Measurements from ENCODE around the gene MORF4L1. TPM values are rescaled to one million over a fixed set of nuclear protein-coding genes. Genes with fewer than 3 reads are reported as not detected.

Gene MORF4L1
- total RNA-seq, 2 experiments from 2014 or later, result 278 to 280 TPM

DNA sequence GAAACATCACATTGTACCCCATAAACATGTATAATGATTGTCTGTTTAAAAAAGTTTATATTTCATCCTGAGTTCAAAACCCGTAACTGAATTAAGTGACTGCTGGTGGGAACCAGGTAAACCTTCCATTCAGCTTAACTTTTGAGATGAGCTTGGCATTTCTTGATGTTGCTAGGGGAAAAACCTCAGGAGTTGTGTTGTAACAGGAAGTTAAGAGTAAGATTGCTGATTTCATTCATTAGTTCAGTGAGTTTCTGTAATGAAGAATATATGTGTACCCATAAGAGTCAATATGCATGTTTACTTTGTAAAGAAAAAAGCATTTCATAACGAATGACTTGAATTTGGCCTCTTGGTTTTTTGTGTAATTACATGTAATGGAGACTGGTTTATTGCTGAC is 39.6 kb downstream of the MORF4L1 start:
- Mint-ChIP-seq H3K27ac (no peak overlapping the region), H3K4me3 (no peak overlapping the region)

DNA sequence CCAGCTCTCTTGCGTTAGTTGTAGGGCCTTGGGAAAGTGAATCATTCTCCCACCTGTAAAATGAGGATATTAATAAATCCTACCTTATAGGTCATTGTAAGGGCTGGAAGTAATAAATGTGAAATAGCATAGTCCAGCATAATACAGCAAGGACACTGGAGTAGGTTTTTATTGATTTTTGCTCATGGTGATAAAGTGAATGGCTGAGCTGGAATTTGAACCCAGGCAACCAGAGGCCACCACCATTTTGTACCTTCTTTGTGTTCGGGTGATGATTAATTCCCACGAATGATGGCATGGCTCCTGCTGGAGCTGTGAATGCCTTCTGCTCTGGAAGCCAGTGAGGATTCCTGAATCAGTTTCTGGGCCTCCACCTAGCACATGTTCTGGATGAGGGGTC is 40.3 kb downstream of the MORF4L1 start:
- Mint-ChIP-seq H3K9me3 (no peaks in the 10 kb centered on the region), H3K36me3 (ENCODE audit: low read depth) (peaks cover 64% of the 10 kb centered on the region), H3K27ac (no peak overlapping the region), H3K4me1 (peaks cover 35% of the 10 kb centered on the region), H3K4me3 (no peak overlapping the region), H3K27me3 (no peaks in the 10 kb centered on the region)
- POLR2A ChIA-PET, result interaction anchor here (0.9 to 1.5 kb wide), 2 partner anchors 10 to 174 kb away, joined by 3 to 4 read pairs; no protein-coding TSS in a partner anchor
- CTCF ChIA-PET, result no interaction called here
- DNase-seq, result no peak

More for the DNA sequence above, 39.6 kb downstream of the MORF4L1 start:
- no peak for DNase-seq
- H3K9me3 Mint-ChIP-seq, result no peaks in the 10 kb centered on the region
- H3K27me3 Mint-ChIP-seq, result no peaks in the 10 kb centered on the region
- H3K4me1 Mint-ChIP-seq, result peaks cover 35% of the 10 kb centered on the region
- POLR2A ChIA-PET, result interaction anchor here (1.5 to 2.2 kb wide), 2 partner anchors 9 to 24 kb away, joined by 4 to 6 read pairs; no protein-coding TSS in a partner anchor
- peaks cover 68% of the 10 kb centered on the region for H3K36me3 Mint-ChIP-seq (ENCODE audit: low read depth)
- CTCF ChIA-PET, result no interaction called here

DNA sequence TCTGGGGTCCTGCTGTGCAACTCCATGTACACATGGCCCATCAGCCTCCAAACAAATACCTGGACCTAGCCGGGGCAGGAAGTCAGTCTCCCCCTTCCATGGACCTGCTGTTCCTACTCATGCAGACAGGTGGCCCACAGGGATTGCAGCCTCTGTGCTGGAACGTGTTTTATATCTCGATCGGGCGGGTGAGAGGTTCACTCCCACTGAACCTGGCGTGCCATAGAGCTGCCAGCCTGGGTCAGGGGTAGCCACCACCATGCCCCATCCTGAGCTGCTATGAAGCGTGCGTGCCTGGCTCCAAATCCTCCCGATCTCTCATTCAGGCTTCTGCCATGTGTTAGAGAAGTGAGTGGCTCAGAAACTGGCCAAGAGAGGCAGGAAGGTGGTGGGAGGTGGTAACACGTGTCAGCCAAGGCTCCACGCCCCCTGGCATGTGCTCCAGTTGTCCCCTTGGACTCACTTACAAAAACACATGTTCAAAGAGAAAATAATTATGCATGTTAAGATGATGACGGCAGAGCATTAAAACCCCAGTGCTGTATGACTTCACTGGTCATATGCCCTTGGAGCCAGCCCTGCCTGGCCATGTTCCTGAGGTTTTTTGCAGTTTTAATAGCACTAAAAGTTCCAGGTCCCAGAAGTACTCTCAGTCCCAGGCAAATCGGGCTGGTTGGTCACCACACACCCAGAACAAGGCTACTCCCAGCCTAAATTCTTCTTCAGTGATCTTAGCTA is 41.5 kb downstream of the MORF4L1 start:
- Mint-ChIP-seq H3K36me3 (ENCODE audit: low read depth) (peaks cover 65% of the 10 kb centered on the region), H3K27me3 (no peaks in the 10 kb centered on the region), H3K4me3 (no peak overlapping the region), H3K9me3 (no peaks in the 10 kb centered on the region), H3K27ac (no peak overlapping the region), H3K4me1 (peaks cover 34% of the 10 kb centered on the region)
- ChIA-PET POLR2A (interaction anchor here (0.6 kb wide), 1 partner anchor 31 kb away, joined by 3 read pairs; the partner anchor contains the start of gene CTSH), CTCF (interaction anchor here (0.7 to 1.6 kb wide), 3 partner anchors 14 to 112 kb away, joined by 3 read pairs; no protein-coding TSS in a partner anchor)
- no peak for DNase-seq

GRCh38 chr15:78915341-78916087 is 42.8 kb downstream of the MORF4L1 start:
- ChIA-PET CTCF (interaction anchor here (0.8 to 1.6 kb wide), 2 partner anchors 8 to 110 kb away, joined by 3 read pairs; no protein-coding TSS in a partner anchor), POLR2A (interaction anchor here (0.6 to 1.4 kb wide), 3 partner anchors 10 to 29 kb away, joined by 3 read pairs; partner anchors contain the start of gene CTSH)
- Mint-ChIP-seq H3K27ac (peak overlapping the region; percentile 18), H3K4me1 (peaks cover 23% of the 10 kb centered on the region), H3K27me3 (no peaks in the 10 kb centered on the region), H3K4me3 (no peak overlapping the region), H3K36me3 (ENCODE audit: low read depth) (peaks cover 61% of the 10 kb centered on the region), H3K9me3 (no peaks in the 10 kb centered on the region)
- DNase-seq, result no peak

- POLR2A ChIA-PET, result interaction anchor here (1.0 to 1.4 kb wide), 2 partner anchors 10 to 15 kb away, joined by 3 read pairs; no protein-coding TSS in a partner anchor
- no peak overlapping the region for H3K27ac Mint-ChIP-seq
Measured at GRCh38 chr15:78916088-78916487, 43.4 kb downstream of the MORF4L1 start.

GRCh38 chr15:78917888-78918287 is 45.2 kb downstream of the MORF4L1 start:
- H3K27me3 Mint-ChIP-seq, result no peaks in the 10 kb centered on the region
- ChIA-PET POLR2A (no interaction called here), CTCF (interaction anchor here (0.7 kb wide), 1 partner anchor 95 kb away, joined by 6 read pairs; no protein-coding TSS in a partner anchor)
- H3K36me3 Mint-ChIP-seq (ENCODE audit: low read depth), result peaks cover 60% of the 10 kb centered on the region
- no peaks in the 10 kb centered on the region for H3K9me3 Mint-ChIP-seq
- H3K4me1 Mint-ChIP-seq, result peaks cover 1% of the 10 kb centered on the region
- H3K27ac Mint-ChIP-seq, result no peak overlapping the region
- H3K4me3 Mint-ChIP-seq, result no peak overlapping the region
- no peak for DNase-seq

More at GRCh38 chr15:78916088-78916487, 43.4 kb downstream of the MORF4L1 start:
- Mint-ChIP-seq H3K4me3 (no peak overlapping the region), H3K4me1 (peaks cover 17% of the 10 kb centered on the region), H3K36me3 (ENCODE audit: low read depth) (peaks cover 58% of the 10 kb centered on the region), H3K27me3 (no peaks in the 10 kb centered on the region), H3K9me3 (no peaks in the 10 kb centered on the region)
- CTCF ChIA-PET, result interaction anchor here (0.8 kb wide), 1 partner anchor 8 kb away, joined by 3 read pairs; no protein-coding TSS in a partner anchor
- DNase-seq, result no peak

GRCh38 chr15:78921517-78921916 is 48.8 kb downstream of the MORF4L1 start:
- H3K27ac Mint-ChIP-seq, result no peak overlapping the region
- CTCF ChIA-PET, result interaction anchor here (1.0 kb wide), 1 partner anchor 86 kb away, joined by 3 read pairs; no protein-coding TSS in a partner anchor
- H3K36me3 Mint-ChIP-seq (ENCODE audit: low read depth), result peaks cover 70% of the 10 kb centered on the region
- no peaks in the 10 kb centered on the region for H3K9me3 Mint-ChIP-seq
- POLR2A ChIA-PET, result interaction anchor here (1.6 to 2.0 kb wide), 2 partner anchors 10 to 15 kb away, joined by 6 to 7 read pairs; no protein-coding TSS in a partner anchor
- DNase-seq, result no peak
- H3K27me3 Mint-ChIP-seq, result no peaks in the 10 kb centered on the region
- peaks cover 4% of the 10 kb centered on the region for H3K4me1 Mint-ChIP-seq
- H3K4me3 Mint-ChIP-seq, result no peak overlapping the region

DNA sequence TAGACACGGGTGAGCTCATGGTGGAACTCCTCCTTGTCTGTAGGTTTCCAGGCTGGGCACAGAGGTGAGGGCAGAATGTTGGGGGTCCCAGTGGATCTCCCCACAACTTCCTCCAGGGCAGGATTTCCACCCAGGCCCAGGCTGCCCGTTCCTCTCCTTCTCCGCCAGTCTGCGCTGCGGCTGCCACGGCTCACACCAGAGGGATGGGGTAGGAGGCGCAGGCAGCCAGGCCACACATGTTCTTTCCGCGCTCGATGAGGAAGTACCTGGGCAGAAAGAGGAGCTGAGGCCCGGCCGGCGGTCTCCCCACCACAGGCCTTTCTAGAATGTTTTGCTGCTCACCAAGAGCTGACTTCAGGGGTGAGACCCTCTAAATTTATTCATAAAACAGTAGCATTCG is 49.2 kb downstream of the MORF4L1 start:
- Mint-ChIP-seq H3K4me1 (peaks cover 6% of the 10 kb centered on the region), H3K9me3 (no peaks in the 10 kb centered on the region), H3K27ac (no peak overlapping the region), H3K27me3 (no peaks in the 10 kb centered on the region), H3K36me3 (ENCODE audit: low read depth) (peaks cover 71% of the 10 kb centered on the region), H3K4me3 (no peak overlapping the region)
- CTCF ChIA-PET, result interaction anchor here (1.0 kb wide), 1 partner anchor 85 kb away, joined by 3 read pairs; no protein-coding TSS in a partner anchor
- POLR2A ChIA-PET, result interaction anchor here (1.6 to 2.0 kb wide), 2 partner anchors 11 to 14 kb away, joined by 6 to 7 read pairs; no protein-coding TSS in a partner anchor
- DNase-seq, result no peak

DNA sequence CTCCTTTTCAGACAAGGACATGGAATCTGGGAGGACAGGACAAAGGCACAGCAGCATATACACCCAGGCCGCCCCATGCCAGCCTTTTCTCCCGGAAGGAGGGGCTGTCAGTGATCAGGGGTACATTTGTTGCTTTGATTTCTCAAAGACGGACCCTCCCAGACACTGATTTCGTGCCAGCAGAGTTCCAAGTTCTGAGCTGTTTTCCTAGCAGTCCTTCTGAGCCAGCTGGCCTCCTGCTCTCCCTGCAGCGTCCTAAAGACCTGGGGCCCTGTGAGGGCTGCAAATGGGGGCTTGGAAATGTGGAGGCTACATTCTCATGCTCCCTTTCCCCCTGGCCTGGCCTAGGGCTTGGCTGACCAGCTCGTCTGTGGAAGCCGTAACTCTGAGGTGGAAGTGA is 49.8 kb downstream of the MORF4L1 start:
- Mint-ChIP-seq H3K36me3 (ENCODE audit: low read depth) (peaks cover 73% of the 10 kb centered on the region), H3K9me3 (no peaks in the 10 kb centered on the region), H3K4me3 (no peak overlapping the region), H3K27me3 (no peaks in the 10 kb centered on the region), H3K4me1 (peaks cover 5% of the 10 kb centered on the region), H3K27ac (no peak overlapping the region)
- ChIA-PET CTCF (interaction anchor here (0.6 to 1.0 kb wide), 2 partner anchors 13 to 85 kb away, joined by 3 read pairs; no protein-coding TSS in a partner anchor), POLR2A (interaction anchor here (1.6 to 2.0 kb wide), 2 partner anchors 11 to 14 kb away, joined by 6 to 7 read pairs; no protein-coding TSS in a partner anchor)
- DNase-seq, result no peak

DNA sequence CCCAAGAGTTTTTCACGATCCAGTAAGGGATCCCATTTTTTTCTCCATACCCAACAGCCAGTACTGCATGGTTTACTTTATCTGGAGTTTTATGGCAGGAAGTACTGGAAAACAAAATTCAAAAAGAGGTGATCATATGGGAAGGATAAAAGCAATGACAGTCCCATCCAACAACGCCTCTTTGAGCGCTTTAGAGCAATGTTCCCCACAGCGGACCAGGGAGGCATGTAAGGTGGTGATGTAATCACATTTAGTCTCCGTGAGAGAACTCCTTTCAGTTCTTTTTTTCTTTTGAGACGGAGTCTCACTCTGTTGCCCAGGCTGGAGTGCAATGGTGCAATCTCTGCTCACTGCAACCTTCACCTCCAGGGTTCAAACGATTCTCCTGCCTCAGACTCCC is 50.3 kb downstream of the MORF4L1 start:
- peaks cover 7% of the 10 kb centered on the region for H3K4me1 Mint-ChIP-seq
- no peak overlapping the region for H3K4me3 Mint-ChIP-seq
- ChIA-PET POLR2A (interaction anchor here (1.6 kb wide), 1 partner anchor 13 kb away, joined by 6 read pairs; no protein-coding TSS in a partner anchor), CTCF (interaction anchor here (0.6 kb wide), 1 partner anchor 13 kb away, joined by 3 read pairs; no protein-coding TSS in a partner anchor)
- H3K27ac Mint-ChIP-seq, result peak overlapping the region; percentile 21
- DNase-seq, result no peak
- H3K27me3 Mint-ChIP-seq, result no peaks in the 10 kb centered on the region
- peaks cover 76% of the 10 kb centered on the region for H3K36me3 Mint-ChIP-seq (ENCODE audit: low read depth)
- no peaks in the 10 kb centered on the region for H3K9me3 Mint-ChIP-seq

DNA sequence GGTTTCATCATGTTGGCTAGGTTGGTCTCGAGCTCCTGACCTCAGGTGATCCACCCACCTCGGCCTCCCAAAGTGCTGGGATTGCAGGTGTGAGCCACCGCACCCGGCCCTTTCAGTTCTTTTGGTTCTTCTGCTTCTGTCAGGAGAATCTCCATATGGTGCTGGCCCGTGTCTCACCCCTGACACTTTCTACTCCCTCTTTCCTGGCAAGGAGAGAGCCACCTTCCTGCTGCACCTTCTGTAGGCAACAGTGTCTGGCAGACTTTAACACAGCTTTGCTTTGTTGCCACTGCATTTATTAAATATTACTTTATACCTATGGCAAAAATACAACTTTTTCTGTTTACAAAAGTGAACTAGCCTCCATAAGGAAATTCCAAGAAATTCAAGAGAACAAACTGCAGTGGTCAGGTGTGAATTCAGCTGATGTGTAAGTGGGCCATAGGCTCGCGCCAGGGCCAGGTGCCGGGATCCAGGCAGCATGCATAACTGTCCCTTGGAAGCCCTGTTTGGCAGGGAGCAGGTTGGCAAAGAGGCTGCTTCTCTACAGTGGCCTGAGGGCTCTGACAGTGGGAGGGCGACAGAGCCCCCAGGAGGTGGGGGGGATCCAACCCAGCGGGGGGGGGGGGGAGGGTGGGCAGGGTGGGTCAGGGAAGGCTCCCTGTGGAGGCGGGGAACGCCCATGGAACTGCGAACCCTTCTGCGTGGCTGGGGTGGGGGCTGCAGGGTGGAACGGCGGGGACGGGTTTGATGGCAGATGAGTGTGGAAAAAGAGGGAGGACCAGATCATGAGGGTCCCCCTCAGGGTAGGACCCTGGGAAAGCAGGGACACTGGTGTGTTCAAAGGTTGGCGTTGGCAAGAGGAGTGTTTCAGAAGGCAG is 51.0 kb downstream of the MORF4L1 start:
- DNase-seq, result no peak
- CTCF ChIA-PET, result no interaction called here

More for the DNA sequence above, 51.0 kb downstream of the MORF4L1 start:
- peak overlapping the region; percentile 32 for H3K27ac Mint-ChIP-seq
- H3K27me3 Mint-ChIP-seq, result no peaks in the 10 kb centered on the region
- POLR2A ChIA-PET, result interaction anchor here (0.6 to 1.2 kb wide), 4 partner anchors 10 to 396 kb away, joined by 3 read pairs; partner anchors contain the start of gene CTSH
- no peaks in the 10 kb centered on the region for H3K9me3 Mint-ChIP-seq
- H3K36me3 Mint-ChIP-seq (ENCODE audit: low read depth), result peaks cover 75% of the 10 kb centered on the region
- H3K4me3 Mint-ChIP-seq, result no peak overlapping the region
- peaks cover 7% of the 10 kb centered on the region for H3K4me1 Mint-ChIP-seq
